Mesothelial cell of epicardium (in vitro differentiated cells): ENCODE data around the gene MPDZ. TPM values are rescaled to one million over a fixed set of nuclear protein-coding genes. Genes with fewer than 3 reads are reported as not detected.

Experiments
- DNase-seq, 2 experiments: peaks; one replicate each; pipeline ENCODE4 v3.0.0; 2021; ENCODE audit warnings: low spot score in 2 of 2; ENCODE audit not compliant: unreplicated experiment in 2 of 2
- H3K27ac Mint-ChIP-seq: 2 replicates; pipeline ENCODE4 v1.8.0; 2021; ENCODE audit warnings: mixed read lengths
- H3K27me3 Mint-ChIP-seq: 2 replicates; pipeline ENCODE4 v1.8.0; 2021; ENCODE audit warnings: low read depth, mixed read lengths
- H3K36me3 Mint-ChIP-seq: 2 replicates; pipeline ENCODE4 v1.8.0; 2021; ENCODE audit warnings: mixed read lengths
- H3K4me1 Mint-ChIP-seq: 2 replicates; pipeline ENCODE4 v1.8.0; 2021; ENCODE audit warnings: mixed read lengths
- H3K4me3 Mint-ChIP-seq: 2 replicates; pipeline ENCODE4 v1.8.0; 2021; ENCODE audit warnings: mild to moderate bottlenecking, moderate library complexity, mixed read lengths
- H3K9me3 Mint-ChIP-seq: 2 replicates; pipeline ENCODE4 v1.8.0; 2021; ENCODE audit warnings: mixed read lengths
- total RNA-seq: library from RNA; stranded (reverse); gene quantifications from 3 replicates; pipeline ENCODE4 v1.2.1, GENCODE V29; 2021
- TF ChIP-seq, protein P1 (sequence below): fragments of 200-600 bp; sonication (generic); IDR thresholded peaks from one replicate; pipeline ENCODE4 v1.5.0; 2021; ENCODE audit warnings: antibody characterized with exemption; ENCODE audit not compliant: unreplicated experiment

Gene MPDZ
- total RNA-seq, 1 donor from 2014 or later: 187 TPM

DNA sequence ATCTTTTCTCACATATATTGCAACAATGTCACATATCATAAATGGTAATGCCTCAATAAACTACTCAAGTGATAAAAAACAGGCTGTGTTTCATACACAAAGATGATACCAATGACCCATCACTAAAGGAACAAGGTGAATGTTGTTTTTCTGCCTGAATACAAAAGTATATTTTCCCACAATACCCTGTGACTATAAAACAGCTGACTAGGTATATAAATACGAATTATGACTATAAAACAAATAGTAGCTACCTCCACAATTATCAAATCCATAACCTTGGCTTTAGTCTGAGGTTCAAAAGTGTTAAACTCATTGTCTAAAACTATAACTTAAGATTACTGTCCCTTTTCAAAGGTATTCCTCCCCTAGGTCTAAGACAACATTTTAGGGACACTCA is 58.7 kb downstream of the MPDZ start:
- Mint-ChIP-seq H3K4me3 (no peak overlapping the region), H3K36me3 (peaks cover 66% of the 10 kb centered on the region), H3K27ac (peak overlapping the region; percentile 48), H3K27me3 (no peaks in the 10 kb centered on the region), H3K9me3 (no peaks in the 10 kb centered on the region), H3K4me1 (peaks cover 16% of the 10 kb centered on the region)
- DNase-seq: no peak
- TF ChIP-seq, protein P1, sequence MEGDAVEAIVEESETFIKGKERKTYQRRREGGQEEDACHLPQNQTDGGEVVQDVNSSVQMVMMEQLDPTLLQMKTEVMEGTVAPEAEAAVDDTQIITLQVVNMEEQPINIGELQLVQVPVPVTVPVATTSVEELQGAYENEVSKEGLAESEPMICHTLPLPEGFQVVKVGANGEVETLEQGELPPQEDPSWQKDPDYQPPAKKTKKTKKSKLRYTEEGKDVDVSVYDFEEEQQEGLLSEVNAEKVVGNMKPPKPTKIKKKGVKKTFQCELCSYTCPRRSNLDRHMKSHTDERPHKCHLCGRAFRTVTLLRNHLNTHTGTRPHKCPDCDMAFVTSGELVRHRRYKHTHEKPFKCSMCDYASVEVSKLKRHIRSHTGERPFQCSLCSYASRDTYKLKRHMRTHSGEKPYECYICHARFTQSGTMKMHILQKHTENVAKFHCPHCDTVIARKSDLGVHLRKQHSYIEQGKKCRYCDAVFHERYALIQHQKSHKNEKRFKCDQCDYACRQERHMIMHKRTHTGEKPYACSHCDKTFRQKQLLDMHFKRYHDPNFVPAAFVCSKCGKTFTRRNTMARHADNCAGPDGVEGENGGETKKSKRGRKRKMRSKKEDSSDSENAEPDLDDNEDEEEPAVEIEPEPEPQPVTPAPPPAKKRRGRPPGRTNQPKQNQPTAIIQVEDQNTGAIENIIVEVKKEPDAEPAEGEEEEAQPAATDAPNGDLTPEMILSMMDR: no peak

GRCh38 chr9:13215791-13216554 is 63.5 kb downstream of the MPDZ start:
- Mint-ChIP-seq H3K9me3 (peaks cover 16% of the 10 kb centered on the region), H3K4me3 (no peak overlapping the region), H3K4me1 (peaks cover 1% of the 10 kb centered on the region), H3K27ac (peak overlapping the region; percentile 53), H3K27me3 (no peaks in the 10 kb centered on the region), H3K36me3 (peaks cover 66% of the 10 kb centered on the region)
- TF ChIP-seq, protein P1: no peak
- DNase-seq: no peak

- Mint-ChIP-seq H3K9me3 (peaks cover 16% of the 10 kb centered on the region), H3K27me3 (no peaks in the 10 kb centered on the region), H3K4me1 (peaks cover 9% of the 10 kb centered on the region), H3K36me3 (peaks cover 69% of the 10 kb centered on the region), H3K27ac (no peak overlapping the region), H3K4me3 (no peak overlapping the region)
- TF ChIP-seq, protein P1: no peak
- DNase-seq: no peak
These were observed 65.5 kb downstream of the MPDZ start for GRCh38 chr9:13213998-13214397.

DNA sequence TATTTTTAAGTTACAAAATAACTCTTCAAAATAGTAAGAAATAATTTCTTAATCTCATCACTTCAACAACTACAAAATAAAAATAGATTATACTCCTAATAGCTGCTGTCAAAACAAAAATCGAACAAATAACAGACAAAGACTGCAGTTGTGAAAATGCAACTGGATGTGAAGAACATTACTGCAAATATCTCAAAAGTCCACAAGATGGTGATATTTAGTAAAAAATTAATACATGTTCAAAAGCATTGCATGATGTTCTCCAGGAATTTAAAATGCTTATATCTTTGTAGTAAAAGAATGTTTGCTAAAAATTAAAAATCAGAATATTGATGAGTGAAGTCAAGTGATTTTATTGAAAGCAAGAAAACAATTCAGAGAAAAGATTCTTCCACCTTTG is 66.2 kb downstream of the MPDZ start:
- TF ChIP-seq, protein P1: no peak
- no peak overlapping the region for H3K27ac Mint-ChIP-seq
- H3K27me3 Mint-ChIP-seq: no peaks in the 10 kb centered on the region
- H3K4me3 Mint-ChIP-seq: no peak overlapping the region
- peaks cover 16% of the 10 kb centered on the region for H3K9me3 Mint-ChIP-seq
- H3K36me3 Mint-ChIP-seq: peaks cover 67% of the 10 kb centered on the region
- no peak for DNase-seq
- H3K4me1 Mint-ChIP-seq: peaks cover 13% of the 10 kb centered on the region

GRCh38 chr9:13210306-13210705 is 69.2 kb downstream of the MPDZ start:
- TF ChIP-seq, protein P1: no peak
- Mint-ChIP-seq H3K9me3 (peaks cover 16% of the 10 kb centered on the region), H3K27me3 (no peaks in the 10 kb centered on the region), H3K36me3 (peaks cover 69% of the 10 kb centered on the region), H3K4me3 (no peak overlapping the region), H3K27ac (no peak overlapping the region), H3K4me1 (peaks cover 17% of the 10 kb centered on the region)
- DNase-seq: no peak

- no peak for DNase-seq
- H3K9me3 Mint-ChIP-seq: peaks cover 11% of the 10 kb centered on the region
- H3K27ac Mint-ChIP-seq: peak overlapping the region; percentile 47
- peaks cover 65% of the 10 kb centered on the region for H3K36me3 Mint-ChIP-seq
- peaks cover 17% of the 10 kb centered on the region for H3K4me1 Mint-ChIP-seq
- H3K27me3 Mint-ChIP-seq: no peaks in the 10 kb centered on the region
- no peak overlapping the region for H3K4me3 Mint-ChIP-seq
- TF ChIP-seq, protein P1: no peak
These were observed 70.0 kb downstream of the MPDZ start for GRCh38 chr9:13209498-13209897.
